Fibroblast of skin of back (primary cell): ENCODE measurements around the gene MBOAT2. TPM values are rescaled to one million over a fixed set of nuclear protein-coding genes. Genes with fewer than 3 reads are reported as not detected.
"Not testable (repeated sequence)": the region's sequence is repeated elsewhere in the genome, so short reads cannot be mapped to it uniquely, and the experiment has no call there.

Experiments used
- DNase-seq: peaks from one replicate; pipeline ENCODE4 v3.0.0-alpha.2; 2013
- polyA plus RNA-seq, 2 experiments: library from polyadenylated mRNA; unstranded; fragments of 120-200 nt; gene quantifications; one replicate each; pipeline ENCODE4 v1.2.1, GENCODE V29; 2013; ENCODE audit not compliant: insufficient read length in 2 of 2

MBOAT2 gene, protein sequence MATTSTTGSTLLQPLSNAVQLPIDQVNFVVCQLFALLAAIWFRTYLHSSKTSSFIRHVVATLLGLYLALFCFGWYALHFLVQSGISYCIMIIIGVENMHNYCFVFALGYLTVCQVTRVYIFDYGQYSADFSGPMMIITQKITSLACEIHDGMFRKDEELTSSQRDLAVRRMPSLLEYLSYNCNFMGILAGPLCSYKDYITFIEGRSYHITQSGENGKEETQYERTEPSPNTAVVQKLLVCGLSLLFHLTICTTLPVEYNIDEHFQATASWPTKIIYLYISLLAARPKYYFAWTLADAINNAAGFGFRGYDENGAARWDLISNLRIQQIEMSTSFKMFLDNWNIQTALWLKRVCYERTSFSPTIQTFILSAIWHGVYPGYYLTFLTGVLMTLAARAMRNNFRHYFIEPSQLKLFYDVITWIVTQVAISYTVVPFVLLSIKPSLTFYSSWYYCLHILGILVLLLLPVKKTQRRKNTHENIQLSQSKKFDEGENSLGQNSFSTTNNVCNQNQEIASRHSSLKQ
- 42.7 TPM for polyA plus RNA-seq (2013, experiment 1 of 2; ENCODE audit: insufficient read length)
- polyA plus RNA-seq (2013, experiment 2 of 2; ENCODE audit: insufficient read length): 51.0 TPM

DNA sequence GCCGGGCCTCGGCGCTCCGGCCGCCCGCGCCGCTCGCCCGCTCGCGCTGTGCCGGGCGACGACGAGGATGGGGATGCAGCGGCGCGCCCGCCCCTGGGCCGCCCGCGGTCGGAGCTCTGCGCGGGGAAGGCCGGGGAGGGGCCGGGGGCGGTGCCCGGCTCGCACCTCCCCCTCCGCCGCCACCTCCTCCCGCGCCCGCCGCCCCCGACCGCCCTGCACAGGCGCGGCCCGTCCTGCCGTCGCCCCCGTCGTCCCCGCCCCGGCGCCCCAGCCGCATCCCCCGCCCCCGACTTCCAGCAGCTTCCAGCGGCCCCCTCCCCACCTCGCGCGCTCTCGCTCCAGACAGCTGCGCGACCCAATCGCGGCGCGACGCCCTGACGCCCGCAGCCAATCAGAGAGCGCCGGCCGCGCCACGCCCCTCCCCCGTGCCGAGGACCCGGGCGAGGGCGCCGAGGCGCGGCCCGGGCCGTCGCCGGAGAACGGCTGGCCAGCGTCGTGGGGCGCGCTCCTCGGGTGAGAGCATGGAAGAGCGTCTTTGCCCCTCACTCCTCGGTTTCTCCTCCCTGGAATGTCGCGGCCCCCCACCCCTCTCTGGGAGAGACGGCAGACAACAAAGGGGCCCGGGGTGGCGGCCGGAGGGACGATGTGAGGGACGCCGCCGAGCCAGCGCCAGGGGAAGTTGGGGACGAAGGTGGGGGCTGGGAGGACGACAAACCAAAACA lies at the start of gene MBOAT2:
Gene MBOAT2, minus strand, starts transcription at position 69 of the 722 bp plus-strand sequence. CDS start 70 bp downstream, outside the sequence.
- DNase-seq: peak; percentile 91

DNA sequence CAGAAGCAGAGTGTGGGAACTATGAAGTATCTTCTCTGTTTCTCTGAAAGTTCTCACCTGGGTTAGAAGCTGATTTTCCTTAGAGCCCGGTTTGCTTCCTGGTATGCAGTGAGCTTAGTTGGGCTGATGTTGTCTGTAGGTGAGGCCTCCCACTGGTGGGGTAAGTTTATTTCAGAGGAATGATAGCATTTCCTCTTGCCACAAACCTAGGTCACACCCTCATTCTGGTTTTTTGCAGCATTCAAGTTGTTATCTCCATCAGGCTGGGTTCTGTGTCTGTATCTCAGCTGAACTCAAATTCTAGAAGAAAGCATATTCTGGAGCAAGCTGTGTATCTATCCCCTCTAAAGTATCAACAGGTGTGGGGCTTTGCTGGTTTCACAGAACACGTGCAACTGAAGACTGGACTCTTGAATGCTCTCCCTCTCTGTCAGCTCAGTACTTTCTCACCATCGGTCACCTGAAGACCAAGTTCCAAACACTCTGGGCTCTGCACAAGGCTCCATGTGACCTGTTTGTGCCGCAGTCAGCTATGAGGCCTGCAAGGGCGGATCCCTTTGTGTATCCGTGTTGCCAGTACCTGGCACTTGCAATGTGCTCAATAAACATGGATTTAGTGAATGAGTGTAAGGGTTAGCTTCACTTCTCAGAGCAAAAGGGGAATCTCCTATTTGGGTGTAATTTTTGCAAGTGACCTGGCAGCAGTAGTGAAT lies 49.5 kb upstream of the MBOAT2 start:
- no peak for DNase-seq

DNA sequence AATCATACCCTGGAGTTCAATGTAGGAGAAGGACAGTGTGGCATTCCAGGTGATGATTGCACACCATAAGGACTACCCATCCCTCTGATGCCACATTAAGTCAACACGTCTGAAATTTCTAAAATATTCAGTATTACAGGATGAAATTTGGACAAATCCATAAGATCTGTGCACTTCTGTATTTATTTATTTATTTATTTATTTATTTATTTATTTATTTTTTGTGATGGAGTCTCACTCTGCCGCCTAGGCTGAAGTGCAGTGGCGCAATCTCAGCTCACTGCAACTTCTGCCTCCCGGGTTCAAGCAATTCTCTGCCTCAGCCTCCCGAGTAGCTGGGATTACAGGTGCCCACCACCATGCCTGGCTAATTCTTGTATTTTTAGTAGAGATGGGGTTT lies 48.0 kb upstream of the MBOAT2 start:
- DNase-seq: not testable (repeated sequence)

DNA sequence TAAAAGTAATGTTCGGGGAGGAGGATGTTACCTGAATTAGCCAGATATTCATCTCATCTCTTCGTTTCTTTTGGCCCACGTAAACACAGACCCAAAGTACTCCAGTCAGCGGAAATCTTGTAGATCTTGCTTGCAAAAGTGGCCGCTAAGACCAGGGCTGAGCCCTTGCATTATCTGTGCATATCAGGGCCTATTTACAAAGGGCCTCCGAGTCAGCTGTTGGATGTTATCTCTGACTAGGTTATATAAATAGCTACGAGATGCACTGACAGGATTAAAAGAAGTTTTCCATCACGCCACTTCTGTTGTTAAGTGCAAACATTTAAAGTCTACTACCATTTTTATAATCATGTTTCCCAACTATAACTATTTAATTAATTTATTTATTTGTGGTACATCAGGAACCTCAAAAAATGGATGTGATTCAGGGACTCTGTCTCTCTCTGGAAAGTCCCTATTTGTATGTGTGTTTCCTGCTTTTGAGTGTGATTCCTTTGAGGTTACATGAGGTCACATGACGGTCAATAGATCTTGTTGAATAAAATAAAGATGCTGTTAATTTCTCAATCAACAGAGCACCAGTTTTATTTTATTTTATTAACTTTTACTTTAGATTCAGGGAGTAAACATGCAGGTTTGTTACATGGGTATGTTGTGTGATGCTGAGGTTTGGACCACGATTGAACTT lies 46.8 kb upstream of the MBOAT2 start:
- DNase-seq: no peak

DNA sequence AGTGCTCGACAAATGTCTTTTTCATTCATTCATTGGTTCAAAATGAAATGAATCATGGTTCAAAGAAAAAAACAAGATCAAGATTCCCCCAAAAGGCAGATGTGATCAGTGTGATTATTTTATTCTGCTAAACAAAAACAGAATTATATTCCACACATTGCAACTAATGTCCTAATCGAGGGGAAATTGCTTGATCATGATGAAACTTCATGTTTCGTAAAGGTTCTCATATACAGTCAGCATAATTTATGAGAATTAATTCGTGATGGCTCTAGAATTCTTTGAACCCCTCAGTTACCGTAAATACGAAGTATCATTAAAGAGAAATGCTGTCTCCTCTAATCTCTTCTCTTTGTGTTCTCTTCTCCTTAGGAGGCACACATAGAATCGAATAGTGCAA lies 42.1 kb upstream of the MBOAT2 start:
- no peak for DNase-seq

DNA sequence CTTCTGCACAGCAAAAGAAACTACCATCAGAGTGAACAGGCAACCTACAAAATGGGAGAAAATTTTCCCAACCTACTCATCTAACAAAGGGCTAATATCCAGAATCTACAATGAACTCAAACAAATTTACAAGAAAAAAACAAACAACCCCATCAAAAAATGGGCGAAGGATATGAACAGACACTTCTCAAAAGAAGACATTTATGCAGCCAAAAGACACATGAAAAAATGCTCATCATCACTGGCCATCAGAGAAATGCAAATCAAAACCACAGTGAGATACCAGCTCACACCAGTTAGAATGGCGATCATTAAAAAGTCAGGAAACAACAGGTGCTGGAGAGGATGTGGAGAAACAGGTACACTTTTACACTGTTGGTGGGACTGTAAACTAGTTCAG lies 40.0 kb upstream of the MBOAT2 start:
- not testable (repeated sequence) for DNase-seq

DNA sequence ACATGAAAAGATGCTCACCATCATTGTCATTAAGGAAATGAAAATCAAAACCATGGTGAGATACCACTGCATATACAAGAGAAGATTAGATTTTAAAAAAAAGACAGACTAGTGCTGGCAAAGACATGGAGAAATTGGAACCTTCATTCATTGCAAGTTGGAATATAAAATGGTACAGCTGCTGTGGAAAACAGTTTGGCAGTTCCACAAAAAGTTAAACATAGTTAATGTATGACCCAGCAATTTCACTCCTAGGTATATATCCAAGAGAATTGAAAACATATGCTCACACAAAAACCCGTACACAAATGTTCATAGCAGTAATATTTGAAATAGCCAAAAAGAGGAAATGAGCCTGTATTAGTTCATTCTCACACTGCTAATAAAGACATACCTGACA lies 33.7 kb upstream of the MBOAT2 start:
- no peak for DNase-seq

DNA sequence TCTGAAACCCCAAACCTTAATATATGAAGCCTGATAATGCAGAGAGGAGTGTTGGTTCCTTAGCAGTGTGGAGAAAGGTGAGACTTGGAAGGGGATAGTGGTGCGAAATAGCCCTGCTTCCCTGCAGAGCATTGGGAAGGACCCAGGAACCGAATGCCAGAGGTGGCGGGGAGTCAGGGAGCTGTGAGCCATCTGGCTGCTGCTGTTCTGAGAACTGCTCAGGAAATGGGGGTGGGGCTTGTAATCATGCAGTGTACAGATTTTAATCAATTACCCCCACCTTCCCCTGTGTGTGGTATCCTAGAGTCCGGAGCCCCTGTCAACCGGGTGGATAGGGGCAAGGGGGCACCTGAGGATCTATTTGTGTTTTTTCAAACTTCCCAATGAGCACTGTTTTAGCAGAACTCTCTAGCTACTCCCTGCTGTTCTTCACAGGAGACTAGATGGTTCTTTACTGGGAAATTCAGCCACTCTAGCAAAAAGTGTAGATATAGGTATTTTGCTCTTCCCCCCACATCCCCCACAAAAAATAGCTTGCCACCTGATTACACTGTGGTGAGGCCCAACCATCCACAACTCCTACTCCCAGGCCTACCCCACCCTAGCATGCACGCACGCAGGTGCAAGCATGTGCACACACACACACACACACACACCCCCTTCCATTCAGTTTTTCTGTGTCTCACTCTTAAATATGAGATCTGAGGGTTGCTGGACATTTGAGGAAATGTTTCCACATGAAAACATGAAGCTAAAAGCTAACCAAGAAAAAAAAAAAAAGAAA lies 30.1 kb upstream of the MBOAT2 start:
- peak; percentile 18 for DNase-seq

DNA sequence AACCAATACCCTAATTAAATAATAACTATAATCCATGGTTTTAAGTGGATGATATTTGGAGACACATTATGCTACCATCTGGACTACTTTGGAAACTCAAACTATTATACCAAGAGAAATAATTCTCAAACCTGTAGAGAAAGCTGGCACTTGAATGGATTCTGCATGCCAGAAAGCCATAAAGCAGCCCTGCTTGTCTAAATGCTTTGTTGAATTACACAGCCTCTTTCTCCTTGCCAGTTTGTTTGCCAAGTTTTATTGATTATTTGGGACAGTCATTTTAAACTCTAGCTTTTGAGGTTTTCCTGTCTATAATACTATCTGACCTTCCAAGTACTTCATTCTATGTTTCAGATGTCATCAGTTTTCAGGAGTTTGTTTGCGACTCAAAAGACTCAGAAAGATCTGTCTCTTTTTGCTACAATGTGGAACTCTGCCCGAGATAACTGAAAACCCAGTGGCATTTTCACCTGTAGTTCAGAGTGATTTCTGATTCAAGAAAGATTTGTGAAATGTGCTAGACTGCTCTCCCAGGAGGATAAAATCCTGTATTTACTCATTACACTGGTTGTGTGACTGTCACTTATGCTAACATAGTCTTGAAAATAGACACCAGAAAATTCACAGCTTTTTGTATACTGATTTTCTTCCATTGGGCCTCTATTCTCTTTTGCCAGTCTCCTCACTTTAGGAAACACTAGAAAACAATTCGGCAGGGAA lies 29.2 kb upstream of the MBOAT2 start:
- no peak for DNase-seq

DNA sequence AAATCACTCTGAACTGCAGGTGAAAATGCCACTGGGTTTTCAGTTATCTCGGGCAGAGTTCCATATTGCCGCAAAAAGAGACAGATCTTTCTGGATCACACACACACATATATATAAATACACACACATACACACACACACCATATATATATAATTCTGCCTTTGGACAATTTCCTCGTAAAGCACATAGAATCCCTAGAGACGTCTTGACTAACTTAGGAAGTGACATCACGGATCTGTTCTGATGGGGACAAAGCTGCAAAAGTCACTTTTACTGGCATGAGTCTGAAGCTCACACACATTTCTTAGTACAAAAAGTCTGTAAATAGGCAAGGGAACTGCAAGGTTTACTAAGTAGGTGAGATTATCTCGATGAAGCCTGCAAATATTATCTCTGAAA lies 28.6 kb upstream of the MBOAT2 start:
- DNase-seq: no peak

DNA sequence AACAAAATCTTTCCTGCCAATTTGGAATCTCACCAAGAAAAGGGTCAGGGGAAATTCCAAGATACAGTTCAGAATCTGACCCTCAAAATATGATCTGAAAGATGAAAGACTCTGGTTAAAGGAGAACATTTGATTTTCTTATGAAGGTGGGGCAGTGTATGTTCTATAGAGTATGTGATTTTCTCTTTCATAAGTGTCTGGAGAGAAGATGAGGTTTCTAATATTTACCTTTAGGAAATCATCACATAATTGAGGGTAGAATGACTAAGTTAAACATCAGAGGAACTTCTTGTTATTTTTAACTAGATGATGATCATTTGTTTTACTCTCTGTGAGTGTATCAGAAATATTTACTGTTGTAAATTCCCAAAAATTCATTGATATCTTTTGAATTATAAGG lies 27.8 kb upstream of the MBOAT2 start:
- DNase-seq: peak; percentile 28

DNA sequence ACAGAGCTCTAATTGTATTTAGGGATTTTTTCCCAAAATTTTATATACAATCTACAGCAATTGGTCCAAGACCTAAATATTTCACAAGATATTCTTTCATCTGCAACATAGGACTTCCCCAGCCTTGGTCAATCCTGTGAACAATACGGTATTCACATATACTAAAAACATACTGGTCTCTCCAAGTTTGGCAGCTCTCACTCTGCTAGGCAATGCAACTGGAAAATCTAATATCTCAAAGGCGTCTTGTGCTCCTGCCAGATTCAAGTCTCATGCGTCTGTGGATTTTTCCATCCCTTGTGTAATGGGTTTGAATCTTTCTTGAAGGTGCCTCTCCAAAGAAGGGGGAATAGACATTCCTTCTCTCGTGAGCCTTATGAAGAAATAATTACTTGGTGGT lies 27.4 kb upstream of the MBOAT2 start:
- no peak for DNase-seq

DNA sequence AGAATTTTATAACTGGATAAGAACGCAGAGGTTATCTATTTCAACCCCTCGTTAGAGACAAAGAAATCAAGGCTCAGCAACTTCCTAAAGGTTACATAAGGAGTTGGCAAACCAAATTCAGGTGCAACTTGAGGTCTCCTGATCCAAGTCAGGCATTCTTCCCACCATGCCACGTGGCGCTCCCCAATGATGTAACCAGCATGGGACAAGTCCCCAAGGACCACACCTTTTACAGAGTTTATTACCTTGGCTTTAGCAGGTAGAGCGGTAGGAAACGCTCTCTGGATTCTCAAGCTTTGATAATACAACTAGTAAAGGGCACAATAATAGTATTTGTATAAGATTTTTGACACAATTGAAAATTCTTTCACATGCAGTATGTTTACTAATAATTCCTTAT lies 26.7 kb upstream of the MBOAT2 start:
- DNase-seq: no peak

DNA sequence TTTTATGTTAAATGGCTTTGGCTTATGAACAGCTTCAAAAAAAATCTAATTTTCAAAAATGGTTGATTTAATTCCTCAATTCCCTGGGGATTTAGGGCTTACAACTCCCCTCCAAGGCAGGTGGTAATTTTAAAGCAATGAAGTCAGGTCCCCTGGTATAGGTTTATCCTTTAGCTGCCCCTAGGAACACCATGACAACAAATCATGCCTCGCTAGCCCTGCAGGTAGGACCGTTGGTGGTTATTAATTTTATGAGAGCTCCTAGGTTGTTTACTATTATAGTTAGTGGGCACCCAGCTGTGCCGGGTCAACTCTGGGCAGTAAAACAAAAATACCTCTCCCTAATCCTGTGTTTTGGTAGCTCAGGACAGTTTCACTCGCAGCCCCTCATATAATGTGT lies 26.2 kb upstream of the MBOAT2 start:
- DNase-seq: no peak

DNA sequence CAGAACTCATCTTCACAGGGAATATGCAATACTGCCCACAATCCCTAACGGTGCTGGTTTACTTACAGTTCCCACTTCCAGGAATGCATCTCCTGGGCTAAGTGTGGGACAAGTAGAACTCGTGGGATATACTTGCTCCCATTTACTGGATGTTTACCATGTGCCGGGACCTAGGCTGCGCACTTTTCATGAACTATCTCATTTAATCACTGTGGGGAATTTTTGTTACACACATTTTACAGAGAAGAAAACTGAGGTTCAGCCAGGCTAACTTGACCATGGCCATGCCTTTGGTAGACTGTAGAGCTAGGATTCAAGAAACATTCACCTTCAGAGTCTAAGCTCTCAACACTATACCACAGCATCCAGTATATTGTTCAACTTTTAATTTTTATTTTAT lies 24.4 kb upstream of the MBOAT2 start:
- no peak for DNase-seq

DNA sequence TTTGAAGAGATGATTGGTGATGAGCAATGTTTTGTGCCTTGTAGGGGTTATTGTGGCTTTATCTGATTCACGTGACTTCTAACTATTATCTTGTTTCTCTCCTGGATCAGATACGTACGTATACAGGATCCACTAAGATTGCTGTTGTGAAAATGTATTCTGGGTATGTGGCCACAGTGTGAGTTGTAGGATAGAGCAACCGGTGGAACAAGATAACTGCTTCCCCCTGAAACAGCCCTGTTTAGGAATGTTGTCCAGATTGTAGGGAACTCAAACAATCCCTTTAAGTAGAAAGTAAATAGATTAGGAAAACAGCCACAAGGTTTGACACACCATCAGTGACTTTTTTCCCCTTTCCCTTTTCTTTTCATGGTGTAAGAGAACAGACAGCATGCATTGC lies 22.3 kb upstream of the MBOAT2 start:
- DNase-seq: no peak

DNA sequence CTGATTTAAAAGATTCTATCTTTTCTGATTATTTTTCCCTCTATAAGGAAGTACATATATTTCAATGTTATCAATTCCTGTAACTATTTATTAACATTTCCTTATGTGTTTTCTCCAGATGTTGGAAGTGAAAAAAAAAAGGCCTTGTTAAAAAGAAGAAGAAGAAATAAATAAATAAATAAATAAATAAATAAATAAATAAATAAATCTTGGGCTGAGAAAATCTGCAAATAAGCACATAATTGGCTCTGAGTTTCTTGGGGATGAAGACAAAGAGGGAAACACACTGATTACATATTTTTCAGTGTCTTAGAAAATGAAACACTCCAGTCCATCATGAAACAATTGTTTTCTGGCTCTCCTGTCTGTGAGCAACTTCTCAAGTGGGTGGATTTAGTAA lies 21.1 kb upstream of the MBOAT2 start:
- DNase-seq: no peak

DNA sequence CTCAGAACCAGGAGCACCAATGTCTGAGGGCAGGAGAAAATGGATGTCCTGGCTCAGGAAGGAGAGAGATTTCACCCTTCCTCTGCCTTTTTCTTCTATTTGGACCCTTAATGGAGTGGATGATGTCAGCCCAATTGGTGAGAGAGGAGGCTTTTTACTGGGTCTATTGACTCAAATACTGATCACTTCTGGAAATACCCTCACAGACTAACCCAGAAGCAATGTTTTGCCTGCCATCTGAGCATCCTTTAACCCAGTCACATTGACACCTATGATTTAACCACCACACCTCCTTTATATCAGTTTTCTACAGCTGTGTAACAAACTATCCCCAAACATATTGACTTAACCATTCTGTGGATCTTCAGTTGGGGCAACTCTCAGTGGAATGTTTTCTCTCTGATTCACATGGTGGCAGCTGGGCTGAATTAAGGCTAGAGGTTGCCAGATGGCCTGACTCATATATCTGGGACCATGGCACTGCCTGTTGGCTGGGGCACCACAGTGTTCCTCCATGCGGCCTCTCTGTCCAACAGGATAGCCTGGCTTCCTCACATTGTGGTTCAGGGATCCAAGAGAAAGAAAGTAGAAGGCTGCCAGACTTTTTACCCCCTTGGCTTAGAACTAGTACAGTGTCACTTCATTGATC lies 18.2 kb upstream of the MBOAT2 start:
- peak; percentile 53 for DNase-seq

DNA sequence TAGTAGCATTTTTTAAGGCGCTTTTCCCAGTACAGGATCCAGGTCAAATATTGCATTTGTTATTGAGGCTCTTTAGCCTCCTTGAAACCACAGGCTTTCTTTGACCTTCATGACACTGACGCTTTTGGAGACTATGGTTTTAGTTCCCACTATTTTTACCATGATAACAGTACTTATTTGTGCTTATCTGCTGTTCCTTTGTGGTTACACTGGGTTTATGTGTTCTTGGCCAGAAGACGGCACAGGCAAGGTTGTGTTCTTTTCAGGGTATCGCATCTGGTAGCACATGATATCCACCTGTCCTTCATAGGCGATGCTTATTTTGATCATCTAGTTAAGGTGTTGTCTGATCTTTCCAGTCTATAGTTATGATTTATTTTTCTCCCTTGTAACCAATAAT lies 16.8 kb upstream of the MBOAT2 start:
- DNase-seq: no peak

DNA sequence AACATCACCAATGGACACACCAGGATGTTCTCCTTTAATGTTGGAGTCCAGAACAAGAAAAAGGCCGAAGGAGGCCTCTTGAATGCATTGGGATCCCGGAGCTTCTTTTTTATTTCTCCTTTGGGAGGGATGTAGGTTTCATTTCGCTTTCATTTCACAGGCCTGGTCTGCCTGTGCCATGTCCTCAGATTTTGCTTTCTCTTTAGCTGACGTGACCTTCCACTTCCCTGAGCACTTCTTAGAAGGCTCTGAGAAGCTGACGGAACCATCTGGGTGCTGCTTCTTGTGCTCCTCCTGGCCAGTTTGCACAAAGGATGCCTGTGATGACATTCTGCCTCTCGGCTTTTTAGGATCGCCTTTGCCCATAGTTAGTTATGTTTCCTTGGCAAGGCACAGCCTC lies 15.1 kb upstream of the MBOAT2 start:
- no peak for DNase-seq
